GM21619 (cell line): ENCODE measurements around the gene KRTAP4-12.
"Not testable (repeated sequence)": the region's sequence is repeated elsewhere in the genome, so short reads cannot be mapped to it uniquely, and the experiment has no call there.

Source experiments
- ATAC-seq: cut with Tn5 transposase; IDR thresholded peaks from one replicate; pipeline ENCODE4 v1.9.1; 2021; ENCODE audit not compliant: unreplicated experiment

KRTAP4-12 gene

GRCh38 chr17:41123991-41124371, at the start of gene KRTAP4-12:
TSS of gene KRTAP4-12 (minus strand) at chr17:41124182. CDS start at chr17:41124122, 60 bp downstream.
- not testable (repeated sequence) for ATAC-seq

GRCh38 chr17:41171886-41172285, 47.9 kb upstream of the KRTAP4-12 start:
- no peak for ATAC-seq

GRCh38 chr17:41168121-41168520, 44.1 kb upstream of the KRTAP4-12 start, which contains the start of gene KRTAP4-3:
TSS of gene KRTAP4-3 (minus strand) at chr17:41168221. CDS start at chr17:41168172, 49 bp downstream.
- ATAC-seq: no peak

GRCh38 chr17:41167561-41167960, 43.6 kb upstream of the KRTAP4-12 start:
- ATAC-seq: no peak

GRCh38 chr17:41163828-41164227, 39.8 kb upstream of the KRTAP4-12 start:
- ATAC-seq: no peak

- ATAC-seq: no peak
These were observed 36.7 kb upstream of the KRTAP4-12 start, which contains the start of gene KRTAP4-4 for GRCh38 chr17:41160648-41161047. TSS of gene KRTAP4-4 (minus strand) at chr17:41160748. CDS start at chr17:41160691, 57 bp downstream.

- not testable (repeated sequence) for ATAC-seq
These were observed 36.2 kb upstream of the KRTAP4-12 start for GRCh38 chr17:41160190-41160589.

- no peak for ATAC-seq
These were observed 29.9 kb upstream of the KRTAP4-12 start for GRCh38 chr17:41153856-41154255.

GRCh38 chr17:41151525-41151924, 27.5 kb upstream of the KRTAP4-12 start:
- no peak for ATAC-seq

- no peak for ATAC-seq
These were observed 26.0 kb upstream of the KRTAP4-12 start for GRCh38 chr17:41150026-41150425.

GRCh38 chr17:41149652-41149985, 25.6 kb upstream of the KRTAP4-12 start, which contains the start of gene KRTAP4-5:
TSS of gene KRTAP4-5 (minus strand) at chr17:41149825. CDS start at chr17:41149767, 58 bp downstream.
- no peak for ATAC-seq

GRCh38 chr17:41148971-41149651, 25.1 kb upstream of the KRTAP4-12 start:
- not testable (repeated sequence) for ATAC-seq

- ATAC-seq: no peak
These were observed 23.7 kb upstream of the KRTAP4-12 start for GRCh38 chr17:41147531-41148204.

GRCh38 chr17:41145261-41145660, 21.3 kb upstream of the KRTAP4-12 start:
- no peak for ATAC-seq

GRCh38 chr17:41144846-41145245, 20.9 kb upstream of the KRTAP4-12 start:
- ATAC-seq: no peak

GRCh38 chr17:41141361-41141760, 17.4 kb upstream of the KRTAP4-12 start:
- no peak for ATAC-seq

GRCh38 chr17:41140360-41141131, 16.6 kb upstream of the KRTAP4-12 start, which contains the start of gene KRTAP4-6:
TSS of gene KRTAP4-6 (minus strand) at chr17:41140544. CDS start at chr17:41140487, 57 bp downstream.
- no peak for ATAC-seq

GRCh38 chr17:41139865-41140264, 15.9 kb upstream of the KRTAP4-12 start:
- not testable (repeated sequence) for ATAC-seq

- no peak for ATAC-seq
These were observed 10.1 kb upstream of the KRTAP4-12 start for GRCh38 chr17:41133880-41134735.

GRCh38 chr17:41131979-41132378, 8.0 kb upstream of the KRTAP4-12 start:
- ATAC-seq: no peak
